B cell (primary cell): Measurements from ENCODE around the gene EGFL8. TPM values are rescaled to one million over a fixed set of nuclear protein-coding genes. Genes with fewer than 3 reads are reported as not detected.
A peak's percentile ranks its signal among the peaks of the same experiment; 100 is the strongest.

Source experiments
- ATAC-seq: fragments of 200-7000 bp; cut with Tn5 transposase; one replicate; pipeline ENCODE4 v1.10.0; 2021; ENCODE audit warnings: low read depth, mild to moderate bottlenecking, moderate number of reproducible peaks, moderate library complexity
- CTCF ChIA-PET: fragments of 350-600 bp; sonication (Branson Sonifier 250); formaldehyde crosslinking; loops from one replicate; lab custom pipeline; 2021; ENCODE audit warnings: antibody characterized with exemption, inconsistent platforms; lab: Charles Lee
- POLR2A ChIA-PET: fragments of 350-600 bp; sonication (Branson Sonifier 250); formaldehyde crosslinking; loops from one replicate; lab custom pipeline; 2021; ENCODE audit warnings: antibody characterized with exemption; lab: Charles Lee
- DNase-seq: peaks from one replicate; pipeline ENCODE4 v3.0.0; 2013
- H2AFZ ChIP-seq: 2 replicates; pipeline ENCODE4 v1.6.1; 2012; ENCODE audit warnings: mild to moderate bottlenecking, low read depth, low read length; ENCODE audit not compliant: insufficient read depth, poor library complexity, severe bottlenecking
- H3K27ac ChIP-seq, 2 donors: 1 replicate in 1 of 2; 2 replicates in 1 of 2; pipeline ENCODE4 v1.5.1; 2012 to 2013; ENCODE audit warnings: low read length in 2 of 2, mild to moderate bottlenecking in 2 of 2, moderate library complexity in 1 of 2
- H3K27me3 ChIP-seq, 4 experiments: fragments of 200-600 bp in 1 of 4; sonication (generic) in 1 of 4; replicated peaks in 1 of 4; 1 replicate in 2 of 4; 2 replicates in 2 of 4; pipeline versions ENCODE4 v1.6.1 to v1.7.0; 2013 to 2016; ENCODE audit warnings: low read length in 3 of 4, mild to moderate bottlenecking in 2 of 4, mixed read lengths in 1 of 4, moderate library complexity in 1 of 4; ENCODE audit not compliant: insufficient read depth in 4 of 4, control insufficient read depth in 3 of 4; ENCODE audit errors: control extremely low read depth in 1 of 4
- H3K36me3 ChIP-seq, 2 experiments: replicated peaks in 1 of 2; 1 replicate in 1 of 2; 2 replicates in 1 of 2; pipeline versions ENCODE4 v1.6.1 to v1.7.1; 2013; ENCODE audit warnings: low read length in 1 of 2; ENCODE audit not compliant: insufficient read depth in 2 of 2, control insufficient read depth in 1 of 2; ENCODE audit errors: control extremely low read depth in 1 of 2, extremely low read depth in 1 of 2
- H3K4me1 ChIP-seq, 2 donors: fragments of 200-600 bp in 1 of 2; sonication (generic) in 1 of 2; 1 replicate in 1 of 2; 2 replicates in 1 of 2; pipeline versions ENCODE4 v1.5.1 to v1.6.1; 2013 to 2017; ENCODE audit warnings: low read length in 2 of 2; ENCODE audit not compliant: control insufficient read depth in 2 of 2, insufficient read depth in 2 of 2
- H3K4me2 ChIP-seq: replicated peaks from 2 replicates; pipeline ENCODE3; 2012; ENCODE audit warnings: mild to moderate bottlenecking, low read depth, low read length; ENCODE audit not compliant: poor library complexity, severe bottlenecking
- H3K4me3 ChIP-seq, 5 experiments: fragments of 200-600 bp in 1 of 5; sonication (generic) in 1 of 5; 1 replicate in 3 of 5; 2 replicates in 2 of 5; pipeline versions ENCODE4 v1.5.1 to v1.7.0; 2011 to 2016; ENCODE audit warnings: low read length in 4 of 5, mild to moderate bottlenecking in 4 of 5, low read depth in 2 of 5, control low read depth in 1 of 5, moderate library complexity in 1 of 5; ENCODE audit not compliant: insufficient read depth in 1 of 5; ENCODE audit errors: control extremely low read depth in 1 of 5, extremely low read depth in 1 of 5
- H3K79me2 ChIP-seq: fragments of 200-600 bp; sonication (generic); one replicate; pipeline ENCODE4 v1.6.0; 2016; ENCODE audit warnings: low read length; ENCODE audit not compliant: control insufficient read depth, insufficient read depth
- H3K9ac ChIP-seq: fragments of 200-600 bp; sonication (generic); 2 replicates; pipeline ENCODE4 v1.6.1; 2017; ENCODE audit warnings: mild to moderate bottlenecking, low read length, moderate library complexity
- H3K9me3 ChIP-seq, 3 donors: one replicate each; pipeline versions ENCODE4 v1.6.1 to v1.7.1; 2013; ENCODE audit warnings: low read length in 2 of 3; ENCODE audit not compliant: control insufficient read depth in 2 of 3, insufficient read depth in 1 of 3; ENCODE audit errors: control extremely low read depth in 1 of 3
- H4K20me1 ChIP-seq: 2 replicates; pipeline ENCODE4 v1.6.0; 2012; ENCODE audit warnings: mild to moderate bottlenecking, low read length; ENCODE audit not compliant: insufficient read depth, control insufficient read depth, poor library complexity, severe bottlenecking
- H3K27ac Mint-ChIP-seq: one replicate; pipeline ENCODE4 v1.8.0; 2021; ENCODE audit warnings: mixed read lengths
- H3K27me3 Mint-ChIP-seq: one replicate; pipeline ENCODE4 v1.8.0; 2021; ENCODE audit warnings: mixed read lengths
- H3K4me1 Mint-ChIP-seq: one replicate; pipeline ENCODE4 v1.8.0; 2021; ENCODE audit warnings: mixed read lengths
- H3K4me3 Mint-ChIP-seq: one replicate; pipeline ENCODE4 v1.8.0; 2021; ENCODE audit warnings: mixed read lengths
- H3K9me3 Mint-ChIP-seq: one replicate; pipeline ENCODE4 v1.8.0; 2022; ENCODE audit warnings: mixed read lengths; ENCODE audit not compliant: insufficient read depth
- CTCF ChIP-seq: fragments of 200-600 bp; IDR thresholded peaks from one replicate; pipeline ENCODE4 v1.8.0; 2022; ENCODE audit warnings: antibody characterized with exemption, mild to moderate bottlenecking
- EZH2 ChIP-seq: IDR thresholded peaks from 2 replicates; pipeline ENCODE4 v1.6.1; 2012; ENCODE audit warnings: borderline replicate concordance, low read depth, mild to moderate bottlenecking, moderate library complexity, low read length; ENCODE audit not compliant: insufficient read depth, poor library complexity, severe bottlenecking
- WGBS: methylation state at CpG from one replicate; pipeline ENCODE4 v1.1.5; 2013; ENCODE audit warnings: missing lambda C conversion rate; ENCODE audit not compliant: insufficient coverage; 5-methylcytosine and 5-hydroxymethylcytosine counted together
- intact Hi-C: fragments of 100-400 bp; cut with micrococcal nuclease; formaldehyde crosslinking; loops from one replicate; pipeline ENCODE4 v1.10.0; 2022
- polyA plus RNA-seq: library from polyadenylated mRNA; depleted of rRNA; stranded (reverse); fragments of >200 nt; gene quantifications from 2 replicates; pipeline ENCODE4 v1.2.3, GENCODE V29; 2012
- total RNA-seq, 2 donors: library from RNA; stranded (reverse); fragments of 120-200 nt in 1 of 2; gene quantifications; 1 replicate in 1 of 2; 2 replicates in 1 of 2; pipeline versions ENCODE4 v1.2.3 to v1.2.4, GENCODE V29; 2013 to 2022

The EGFL8 gene
- total and polyA plus RNA-seq, 2 donors (not counting 1 experiment from before 2014, with no cell fraction given) = 0.91 to 3.9 TPM

GRCh38 chr6:32189069-32189741, 24.8 kb downstream of the EGFL8 start:
- H3K9ac ChIP-seq = peak overlapping the region; percentile 96
- H3K4me1 Mint-ChIP-seq = peaks cover 69% of the 10 kb centered on the region
- peak overlapping the region; percentile 95 for H3K27ac Mint-ChIP-seq
- ChIA-PET CTCF (interaction anchor here (0.8 kb wide), 1 partner anchor 25 kb away, joined by 3 read pairs; the partner anchor contains the start of gene EGFL8), POLR2A (interaction anchor here (1.0 to 1.6 kb wide), 2 partner anchors 11 to 34 kb away, joined by 6 read pairs; partner anchors contain the start of gene RNF5)
- DNase-seq (no peak), ATAC-seq (no peak)
- H3K4me2 ChIP-seq = peak overlapping the region; percentile 91
- no peaks in the 10 kb centered on the region for H4K20me1 ChIP-seq
- no peak for TF ChIP-seq CTCF
- H3K36me3 ChIP-seq = peaks cover 0 to 39% of the 10 kb centered on the region in 2 experiments
- H3K9me3 Mint-ChIP-seq = no peaks in the 10 kb centered on the region
- H3K27me3 Mint-ChIP-seq = no peaks in the 10 kb centered on the region
- H3K79me2 ChIP-seq = peaks cover 58% of the 10 kb centered on the region
- no peaks in the 10 kb centered on the region for H3K9me3 ChIP-seq
- H2AFZ ChIP-seq = no peak overlapping the region
- H3K4me3 Mint-ChIP-seq = peak overlapping the region; percentile 91
- 0% methylated on average over 10 of the region's 10 CpGs for WGBS
- H3K4me3 ChIP-seq = peak overlapping the region; percentile 74 to 99 (median 95)
- no peaks in the 10 kb centered on the region for H3K27me3 ChIP-seq
- peaks cover 45 to 63% of the 10 kb centered on the region in 2 donors for H3K4me1 ChIP-seq
- H3K27ac ChIP-seq = peak overlapping the region; percentile 46 to 97
- intact Hi-C loops = no loop called here

GRCh38 chr6:32189742-32190053, 25.3 kb downstream of the EGFL8 start:
- no peak for TF ChIP-seq CTCF
- TF ChIP-seq EZH2 = no peak
- Mint-ChIP-seq H3K27ac (peak overlapping the region; percentile 95), H3K27me3 (no peaks in the 10 kb centered on the region), H3K4me3 (peak overlapping the region; percentile 91), H3K4me1 (peaks cover 74% of the 10 kb centered on the region), H3K9me3 (no peaks in the 10 kb centered on the region)
- H2AFZ ChIP-seq = peak overlapping the region; percentile 41
- WGBS = 0% methylated on average over 4 of the region's 23 CpGs
- peak overlapping the region; percentile 91 for H3K4me2 ChIP-seq
- H3K9me3 ChIP-seq = no peaks in the 10 kb centered on the region
- peak overlapping the region; percentile 74 to 99 (median 95) for H3K4me3 ChIP-seq
- peak overlapping the region; percentile 96 for H3K9ac ChIP-seq
- ATAC-seq (no peak), DNase-seq (peak; percentile 49)
- ChIA-PET CTCF (no interaction called here), POLR2A (interaction anchor here (0.7 to 1.7 kb wide), 6 partner anchors 8 to 782 kb away, joined by 4 to 6 read pairs (median 5); partner anchors contain the start of gene ATF6B)
- H3K79me2 ChIP-seq = peaks cover 58% of the 10 kb centered on the region
- peaks cover 0 to 37% of the 10 kb centered on the region in 2 experiments for H3K36me3 ChIP-seq
- peak overlapping the region; percentile 46 to 97 for H3K27ac ChIP-seq
- H3K27me3 ChIP-seq = no peaks in the 10 kb centered on the region
- H4K20me1 ChIP-seq = no peaks in the 10 kb centered on the region
- peaks cover 50 to 68% of the 10 kb centered on the region in 2 donors for H3K4me1 ChIP-seq
- intact Hi-C loops = loop anchor here (1.0 to 10.0 kb wide), 3 partner anchors 13 to 695 kb away; partner anchors contain the start of genes AGPAT1, CLIC1 and MICB
